HG03575 (cell line): ENCODE measurements around the gene AKAP7.
A peak's percentile ranks its signal among the peaks of the same experiment; 100 is the strongest.
"Not testable (repeated sequence)": the region's sequence is repeated elsewhere in the genome, so short reads cannot be mapped to it uniquely, and the experiment has no call there.

Source experiments
- ATAC-seq: cut with Tn5 transposase; IDR thresholded peaks from one replicate; pipeline ENCODE4 v1.9.1; 2021; ENCODE audit not compliant: unreplicated experiment, insufficient number of reproducible peaks, low FRiP score; ENCODE audit errors: extremely low read depth

The AKAP7 gene

DNA sequence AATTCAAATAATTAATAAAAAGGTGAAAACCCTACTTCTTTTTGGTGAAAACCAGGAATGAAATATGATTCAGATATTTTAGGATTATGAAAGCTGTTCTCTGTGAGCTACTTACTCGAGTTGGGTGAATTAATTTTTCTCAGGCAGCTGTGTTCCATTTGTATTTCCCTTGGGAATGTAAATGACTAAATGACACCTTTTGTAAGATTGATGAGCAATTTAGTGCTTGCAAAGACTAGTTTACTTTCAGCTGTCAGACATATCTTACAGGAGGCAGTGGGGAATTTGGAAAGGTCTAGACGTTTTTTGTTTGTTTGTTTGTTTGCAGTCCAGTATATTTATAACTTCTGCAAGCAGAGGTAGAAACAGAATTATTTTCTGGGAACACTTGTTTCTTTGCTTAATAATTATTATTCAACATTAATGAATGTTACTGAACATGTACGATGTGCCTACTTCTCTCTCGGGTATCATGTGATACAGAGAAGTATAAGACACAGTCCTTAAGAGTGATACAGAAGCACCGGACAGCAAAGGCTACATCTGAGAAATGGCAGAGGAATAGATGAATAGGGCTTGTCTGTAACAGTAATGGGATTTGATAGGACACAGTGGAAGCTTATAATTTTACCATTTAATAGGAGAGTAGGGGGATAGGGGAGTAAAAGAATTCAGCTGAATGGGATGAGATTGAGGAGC lies 91.3 kb downstream of the AKAP7 start:
- ATAC-seq: no peak

DNA sequence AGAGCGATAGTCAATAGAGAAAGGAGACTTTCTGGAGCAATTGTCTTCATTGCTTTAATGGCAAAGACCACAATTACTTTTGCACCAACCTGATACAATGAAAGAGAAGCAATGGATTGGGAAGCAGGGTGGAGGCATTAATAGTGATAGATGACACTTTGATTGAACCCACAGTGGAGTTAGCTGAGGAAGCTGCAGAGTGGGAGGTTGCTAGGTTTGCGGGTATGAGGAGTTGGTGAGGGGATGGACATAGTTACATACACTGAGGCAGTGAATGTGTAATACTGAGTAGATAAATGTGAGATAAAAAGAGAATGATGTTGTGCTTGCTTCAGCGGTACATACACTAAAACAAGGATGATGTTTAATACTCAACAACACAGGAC lies 91.9 kb downstream of the AKAP7 start:
- no peak for ATAC-seq

DNA sequence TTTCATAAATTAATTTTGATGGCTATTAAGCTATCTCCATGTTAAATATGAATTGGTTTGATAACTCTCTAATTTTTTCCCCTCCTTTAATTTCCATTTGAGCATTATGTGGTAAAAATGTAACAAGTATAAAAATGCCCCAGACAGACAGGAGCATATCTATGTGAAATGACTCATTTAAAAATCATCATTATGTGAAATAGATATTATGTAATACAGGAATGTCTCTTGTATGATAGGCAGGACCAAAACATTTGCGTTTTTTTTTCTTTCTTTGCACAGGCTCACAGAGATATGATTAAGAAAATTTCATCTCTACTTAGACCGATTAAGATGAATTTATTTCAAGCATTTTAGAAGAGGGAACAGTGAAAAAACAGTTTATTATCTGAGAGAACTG lies 95.8 kb downstream of the AKAP7 start:
- no peak for ATAC-seq

DNA sequence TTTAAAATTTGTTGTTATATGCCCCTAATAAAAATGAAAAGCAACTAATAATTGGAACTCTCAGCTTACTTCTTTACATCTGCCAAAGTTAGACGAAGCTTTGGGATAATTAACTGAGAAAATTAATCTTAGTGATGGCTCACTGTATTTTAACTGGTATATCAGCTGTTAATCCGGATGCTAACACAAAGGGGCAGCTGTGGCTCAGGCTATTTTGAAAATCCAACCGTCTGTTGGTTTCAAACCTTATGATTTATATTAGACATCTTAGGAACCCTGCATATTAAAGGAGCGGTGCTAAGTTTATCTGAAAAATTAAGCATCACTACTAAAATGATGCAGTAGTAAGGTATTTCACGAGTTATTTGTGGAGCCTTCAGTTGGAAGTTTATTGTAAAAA lies 96.6 kb downstream of the AKAP7 start:
- no peak for ATAC-seq

DNA sequence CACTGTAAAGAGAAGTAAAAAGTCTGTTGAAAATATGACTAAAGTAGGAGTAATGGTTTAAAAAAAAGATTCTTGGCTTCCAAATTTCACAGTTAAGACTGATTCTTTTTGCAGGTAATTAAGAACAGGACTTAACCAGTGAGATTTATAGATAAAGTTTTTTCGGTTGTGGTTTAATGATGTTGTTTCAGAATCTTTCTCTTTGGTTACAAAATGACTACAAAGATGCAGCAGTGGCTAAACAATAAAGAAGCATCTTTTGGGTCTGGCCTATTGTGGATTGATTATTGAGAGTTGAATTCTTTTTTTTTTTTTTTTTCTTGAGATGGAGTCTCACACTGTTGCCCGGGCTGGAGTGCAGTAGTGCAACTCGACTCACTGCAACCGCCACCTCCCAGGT lies 109.7 kb downstream of the AKAP7 start:
- ATAC-seq: no peak

DNA sequence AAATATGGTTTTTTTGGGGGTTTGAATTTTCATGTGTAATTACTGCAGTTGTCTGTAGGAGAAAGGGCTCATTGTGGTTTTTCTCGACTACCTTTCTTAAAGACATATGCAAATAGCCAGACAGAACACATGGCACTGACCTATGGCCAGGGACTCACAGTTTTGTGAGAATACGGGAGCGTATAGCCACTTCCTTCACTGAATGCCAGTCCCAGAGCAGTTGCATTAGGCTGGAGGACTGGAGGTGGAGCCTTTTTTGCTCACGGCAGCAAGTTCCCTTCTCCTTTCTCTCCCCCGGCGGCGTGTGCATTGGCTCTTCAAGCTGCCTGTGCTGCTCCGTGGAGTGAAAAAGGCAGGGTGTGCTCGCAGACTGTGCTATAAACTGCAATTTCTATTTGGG lies 114.9 kb downstream of the AKAP7 start:
- peak; percentile 77 for ATAC-seq

DNA sequence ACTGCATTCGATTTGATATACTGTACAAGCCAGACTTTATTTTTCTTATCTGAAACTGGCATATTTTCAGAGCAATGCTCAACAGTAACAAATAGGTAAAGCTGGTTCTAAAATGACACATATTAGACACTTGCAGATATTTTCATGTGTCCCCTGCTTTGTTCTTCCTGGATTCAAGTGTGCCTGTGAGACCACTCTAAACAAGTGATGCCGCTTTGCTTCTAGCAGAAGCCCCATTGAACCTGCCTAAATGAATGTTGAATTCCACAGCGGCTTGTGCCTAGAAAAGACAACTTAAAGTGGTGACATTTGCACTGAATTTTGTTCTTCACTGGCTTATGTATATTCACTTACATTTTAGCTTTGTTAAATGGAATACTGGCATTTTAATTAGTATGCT lies 115.7 kb downstream of the AKAP7 start:
- ATAC-seq: no peak

DNA sequence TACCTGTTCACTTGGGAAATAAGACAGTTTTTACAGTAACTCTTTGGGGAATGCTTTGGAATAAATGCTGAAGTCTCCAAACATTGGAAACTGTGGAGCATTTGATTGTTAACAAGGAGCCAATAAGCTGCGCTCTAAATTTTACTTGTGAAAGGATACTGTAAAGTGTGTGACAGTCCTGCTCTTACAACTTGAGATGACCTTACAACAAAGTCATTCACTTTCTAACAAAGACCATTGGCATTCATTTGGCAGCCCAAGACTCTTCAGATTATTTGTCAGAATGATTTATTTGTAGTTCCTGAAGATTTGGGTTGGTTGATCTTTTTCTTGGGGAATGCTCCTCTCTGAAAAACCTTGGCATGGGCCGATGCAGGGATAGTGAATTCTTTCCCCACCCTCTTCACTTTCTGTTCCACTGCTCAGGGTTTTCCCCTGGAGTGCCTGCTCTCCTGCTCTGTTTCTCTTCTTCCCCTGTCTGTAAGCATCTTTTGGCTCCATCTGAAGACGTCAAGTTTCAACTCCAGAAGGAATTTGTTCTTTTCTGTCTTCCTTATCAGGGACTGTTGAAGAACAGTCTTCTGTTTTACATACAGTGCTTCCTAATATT lies 116.4 kb downstream of the AKAP7 start:
- ATAC-seq: no peak

DNA sequence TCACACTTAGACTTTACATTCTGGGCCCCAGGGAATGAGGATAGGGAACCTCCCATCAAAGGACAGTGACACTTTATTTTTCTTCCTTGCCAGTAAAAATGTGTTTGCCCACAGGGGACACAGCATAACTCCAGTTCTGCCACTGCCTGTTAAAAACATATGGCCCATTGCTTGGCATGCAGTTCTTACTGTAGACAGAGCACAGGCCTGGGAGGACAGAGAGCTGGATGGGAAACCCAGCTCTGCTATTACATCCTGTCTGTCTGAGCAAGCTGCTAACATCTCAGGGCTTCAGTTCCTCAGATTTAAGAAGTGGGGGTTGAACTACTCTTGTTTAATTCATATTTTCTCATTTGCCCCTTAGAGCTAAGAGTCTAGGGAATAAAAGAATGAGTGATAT lies 120.2 kb downstream of the AKAP7 start:
- ATAC-seq: no peak

DNA sequence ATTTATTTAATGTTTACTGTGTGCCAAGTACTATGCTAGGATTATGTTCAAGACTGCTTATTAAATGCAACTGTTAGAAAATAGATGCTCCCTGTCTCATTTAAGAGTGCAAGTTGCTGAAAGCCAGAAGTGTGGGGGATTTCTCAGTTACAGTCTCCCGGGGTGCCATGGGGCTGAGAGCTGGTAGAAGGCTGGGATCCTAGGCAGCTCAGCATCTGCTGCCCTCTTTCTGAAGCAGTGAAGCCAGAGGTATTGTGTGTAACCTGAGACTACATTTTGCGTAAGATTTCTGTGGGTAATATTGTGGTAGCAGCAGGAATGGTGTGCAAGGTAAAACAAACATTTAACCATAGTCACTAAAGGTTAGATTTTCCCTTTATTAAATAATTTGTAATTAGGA lies 120.6 kb downstream of the AKAP7 start:
- no peak for ATAC-seq

DNA sequence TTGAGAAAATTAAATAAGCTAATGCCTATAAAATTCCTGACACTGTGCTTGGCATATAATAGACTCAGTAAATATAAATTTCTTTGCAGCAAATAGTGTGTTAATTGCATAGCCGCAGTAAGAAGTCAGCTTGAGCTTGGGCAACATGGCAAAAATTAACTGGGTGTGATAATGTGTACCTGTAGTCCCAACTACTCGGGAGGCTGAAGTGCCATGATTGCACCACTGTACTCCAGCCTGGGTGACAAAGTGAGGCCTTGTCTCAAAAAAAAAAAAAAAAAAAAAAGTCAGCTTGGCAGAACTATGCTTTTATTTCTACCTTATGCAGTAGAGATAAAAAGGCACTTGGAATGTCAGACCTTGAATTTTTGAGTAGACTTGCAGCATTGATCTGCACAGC lies 121.8 kb downstream of the AKAP7 start:
- no peak for ATAC-seq

DNA sequence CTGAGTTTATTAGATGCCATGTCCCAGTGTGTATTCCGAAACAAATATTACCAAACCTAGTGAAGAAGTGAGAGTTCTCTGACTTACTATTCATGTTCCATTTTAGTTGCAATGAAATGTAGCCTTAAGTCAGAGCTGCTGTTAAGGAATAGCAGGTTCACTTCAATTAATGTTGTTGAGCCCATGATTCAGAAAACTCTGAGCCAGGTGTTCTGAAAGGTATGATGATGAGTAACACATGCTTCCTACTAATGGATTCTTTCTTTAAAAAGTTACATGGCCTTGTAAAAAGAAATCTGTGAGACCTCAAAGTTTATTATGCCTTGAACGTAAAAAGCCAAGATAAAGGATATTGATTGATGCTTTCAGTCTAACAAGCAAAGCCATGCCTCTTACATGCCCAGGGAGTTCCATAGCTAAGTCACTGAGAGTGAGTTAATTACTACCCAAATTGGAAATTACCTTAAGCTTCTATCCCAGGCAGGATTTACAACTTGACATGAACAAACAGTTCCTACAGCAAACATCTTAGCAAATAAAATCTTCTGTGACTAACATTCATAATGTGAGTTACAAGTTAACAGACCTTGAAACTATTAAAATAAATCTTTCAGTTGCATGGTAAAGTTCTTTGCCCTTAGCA lies 122.9 kb downstream of the AKAP7 start:
- ATAC-seq: no peak

DNA sequence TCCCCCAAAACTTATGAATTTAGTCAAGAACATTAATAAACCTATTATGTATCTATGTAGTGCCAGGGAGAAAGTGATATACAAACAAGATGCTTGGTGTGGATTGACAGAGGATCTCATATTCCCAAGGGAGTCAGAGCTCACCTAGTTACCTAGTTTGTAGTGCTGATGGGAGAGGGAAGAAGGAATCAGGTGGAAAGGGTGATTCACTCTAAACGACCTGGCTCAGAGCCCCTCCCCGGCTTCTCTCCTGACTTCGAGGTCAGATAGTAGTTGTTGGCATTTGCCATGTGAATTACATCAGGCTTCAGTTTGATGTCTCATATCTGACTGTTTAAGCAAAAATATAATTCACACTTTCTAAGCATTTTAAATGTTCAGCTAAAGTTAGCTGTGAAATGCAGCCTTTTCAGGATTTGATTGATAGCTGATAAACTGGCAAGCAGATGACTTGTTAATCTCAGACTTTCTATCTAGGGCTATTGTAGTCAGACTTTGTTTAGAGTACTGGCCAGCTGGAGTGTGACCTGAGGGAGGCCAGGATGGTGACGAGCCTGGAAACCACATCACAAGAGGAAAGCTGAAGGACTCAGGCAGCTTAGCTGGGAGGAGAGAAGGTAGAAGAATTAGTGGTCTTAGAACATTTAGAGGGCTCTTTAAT lies 123.7 kb downstream of the AKAP7 start:
- no peak for ATAC-seq

DNA sequence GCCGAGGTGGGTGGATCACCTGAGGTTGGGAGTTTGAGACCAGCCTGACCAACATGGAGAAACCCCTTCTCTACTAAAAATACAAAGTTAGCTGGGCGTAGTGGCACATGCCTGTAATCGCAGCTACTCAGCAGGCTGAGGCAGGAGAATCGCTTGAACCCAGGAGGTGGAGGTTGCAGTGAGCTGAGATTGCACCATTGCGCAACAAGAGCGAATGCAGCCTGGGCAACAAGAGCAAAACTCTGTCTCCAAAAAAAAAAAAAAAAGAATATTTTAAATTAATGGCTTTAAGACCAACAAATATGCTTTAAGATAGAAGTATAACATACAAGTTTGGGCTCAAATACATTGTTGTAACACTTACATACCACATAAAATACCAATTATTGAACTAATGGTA lies 125.7 kb downstream of the AKAP7 start:
- ATAC-seq: not testable (repeated sequence)

DNA sequence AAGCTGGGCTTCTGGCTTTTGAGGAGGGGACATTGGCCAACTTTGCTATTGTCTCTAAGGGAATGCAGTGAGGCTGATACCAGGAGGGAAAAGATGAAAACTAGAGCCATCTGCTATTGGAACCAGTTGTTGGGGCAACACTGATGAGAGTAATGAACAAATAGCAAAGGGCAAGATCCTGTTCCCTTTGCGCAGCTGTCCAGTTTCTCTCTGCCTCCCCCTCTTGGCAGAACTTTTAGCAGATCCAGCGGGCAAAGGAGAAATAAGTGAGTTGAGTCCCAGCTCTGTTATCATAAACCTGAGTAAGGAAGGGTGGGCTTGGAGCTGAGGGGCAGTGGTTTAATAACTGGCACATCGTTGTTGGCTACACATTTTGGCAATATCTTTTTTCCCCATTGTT lies 126.8 kb downstream of the AKAP7 start:
- no peak for ATAC-seq

DNA sequence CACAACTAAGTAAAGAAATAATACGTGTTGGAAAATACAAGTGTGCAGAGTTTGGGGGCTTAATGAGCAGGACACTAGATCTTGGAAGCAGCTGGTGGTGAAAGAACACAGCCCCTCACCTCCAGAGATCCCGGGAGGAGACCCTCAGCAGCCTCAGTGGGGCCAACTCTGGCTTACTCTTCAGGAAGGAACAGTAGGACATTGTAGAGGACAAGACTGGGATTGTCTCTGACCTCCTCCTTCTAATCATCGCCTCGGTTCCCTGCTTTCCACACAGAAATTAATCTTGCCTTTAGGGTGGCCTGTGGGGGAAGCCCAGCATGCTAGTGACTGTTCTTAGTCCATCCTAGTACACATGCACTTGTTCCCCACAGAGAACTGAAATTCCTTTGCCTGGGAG lies 130.7 kb downstream of the AKAP7 start:
- ATAC-seq: no peak

DNA sequence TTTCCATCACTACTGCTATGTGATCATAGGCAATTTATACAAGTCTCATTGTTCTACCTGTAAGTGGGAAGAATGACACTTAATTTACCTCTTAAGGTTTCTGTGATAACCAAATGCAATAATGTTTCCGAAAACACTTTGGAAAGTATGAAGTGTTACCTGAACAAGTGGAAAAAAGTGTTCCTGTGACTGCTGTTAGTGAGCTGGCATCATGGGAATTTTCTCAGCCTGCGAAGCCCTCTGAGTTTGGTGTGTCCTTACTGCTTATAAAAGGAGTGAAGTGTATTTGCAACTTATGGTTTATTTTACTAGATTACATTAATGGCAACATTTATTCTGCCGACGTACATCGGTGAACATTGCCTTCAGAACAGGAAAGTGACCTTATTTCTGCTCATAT lies 133.0 kb downstream of the AKAP7 start:
- ATAC-seq: no peak

DNA sequence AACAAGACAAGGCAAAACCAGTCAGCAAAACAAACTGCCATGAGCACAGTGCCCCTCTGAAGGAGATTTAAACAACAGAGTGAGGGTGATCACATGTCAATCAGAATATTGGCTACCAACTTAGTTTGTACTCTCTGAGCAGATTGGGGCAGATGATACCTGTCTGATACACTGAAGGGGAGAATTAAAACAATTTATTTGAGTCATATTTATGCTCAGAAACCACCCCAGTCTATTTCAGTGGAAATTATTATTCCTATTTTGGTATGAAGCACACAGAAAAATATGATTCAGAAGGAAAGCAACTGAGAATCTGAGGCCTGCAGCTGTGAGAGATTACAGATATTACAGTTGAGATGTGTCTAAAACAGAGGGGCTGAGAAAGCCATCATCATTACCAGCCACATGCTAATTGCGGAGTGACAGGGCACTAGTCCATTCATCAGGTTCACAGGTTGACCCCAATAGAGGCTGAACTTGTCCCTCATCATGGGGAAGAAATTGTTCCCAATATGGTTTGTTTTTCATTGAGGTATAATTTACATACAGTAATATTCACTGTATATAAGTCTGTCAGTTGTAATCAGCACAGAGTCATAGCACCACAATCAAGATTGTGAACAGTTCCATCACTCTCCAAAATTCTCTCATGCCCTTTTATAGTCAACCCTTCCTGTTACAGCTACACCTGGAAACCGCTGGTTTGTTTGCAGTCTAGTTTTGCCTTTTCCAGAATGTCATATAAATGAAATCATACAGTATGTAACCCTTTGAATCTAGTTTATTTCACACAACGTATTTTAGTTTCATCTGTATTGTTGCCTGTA lies 134.5 kb downstream of the AKAP7 start:
- ATAC-seq: no peak

DNA sequence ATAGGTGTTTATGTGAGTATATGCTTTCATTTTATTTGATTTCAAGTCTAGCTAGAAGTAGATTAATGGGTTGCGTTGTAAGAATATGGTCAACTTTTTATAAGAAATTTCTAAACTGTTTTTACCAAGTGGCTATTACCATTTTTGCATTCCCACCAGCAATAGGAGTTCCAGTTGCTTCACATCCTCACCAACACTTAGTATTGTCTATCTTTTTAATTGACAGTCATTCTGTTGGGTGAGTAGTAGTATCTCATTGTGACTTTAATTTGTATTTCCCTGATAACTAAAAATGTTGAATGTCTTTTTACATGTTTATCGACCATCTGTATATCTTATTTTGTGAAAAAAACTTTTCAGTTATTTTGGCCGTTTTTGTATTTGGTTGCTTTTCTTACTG lies 135.3 kb downstream of the AKAP7 start:
- ATAC-seq: no peak
